Nephron progenitor cell (in vitro differentiated cells): ENCODE measurements around the gene RRAS2.
"Not testable (repeated sequence)": the region's sequence is repeated elsewhere in the genome, so short reads cannot be mapped to it uniquely, and the experiment has no call there.

Source experiments
- DNase-seq: peaks from one replicate; pipeline ENCODE4 v3.0.0; 2021
- H3K27ac Mint-ChIP-seq: 2 replicates; pipeline ENCODE4 v1.8.0; 2021; ENCODE audit warnings: mild to moderate bottlenecking, moderate library complexity, mixed read lengths
- H3K27me3 Mint-ChIP-seq: 2 replicates; pipeline ENCODE4 v1.8.0; 2021; ENCODE audit warnings: mild to moderate bottlenecking, low read depth, mixed read lengths; ENCODE audit not compliant: poor library complexity
- H3K36me3 Mint-ChIP-seq: 2 replicates; pipeline ENCODE4 v1.8.0; 2021; ENCODE audit warnings: low read depth, mixed read lengths
- H3K4me1 Mint-ChIP-seq: 2 replicates; pipeline ENCODE4 v1.8.0; 2021; ENCODE audit warnings: mixed read lengths
- H3K4me3 Mint-ChIP-seq: 2 replicates; pipeline ENCODE4 v1.8.0; 2021; ENCODE audit warnings: mild to moderate bottlenecking, moderate library complexity, mixed read lengths
- H3K9me3 Mint-ChIP-seq: 2 replicates; pipeline ENCODE4 v1.8.0; 2021; ENCODE audit warnings: mild to moderate bottlenecking, moderate library complexity, mixed read lengths
- CTCF ChIP-seq: fragments of 200-600 bp; sonication (generic); IDR thresholded peaks from 2 replicates; pipeline ENCODE4 v1.5.0; 2021; ENCODE audit warnings: antibody characterized with exemption

Gene RRAS2

GRCh38 chr11:14358729-14359439 lies at the start of gene RRAS2:
Gene RRAS2 (minus strand): TSS chr11:14359183. CDS start chr11:14358870, 313 bp downstream.
- H3K36me3 Mint-ChIP-seq: peaks cover 5% of the 10 kb centered on the region

GRCh38 chr11:14408612-14409011 lies 49.6 kb upstream of the RRAS2 start:
- Mint-ChIP-seq H3K4me3 (no peak overlapping the region), H3K27me3 (peaks cover 24% of the 10 kb centered on the region), H3K36me3 (no peaks in the 10 kb centered on the region), H3K9me3 (no peaks in the 10 kb centered on the region), H3K4me1 (peaks cover 11% of the 10 kb centered on the region), H3K27ac (no peak overlapping the region)
- DNase-seq: no peak
- no peak for TF ChIP-seq CTCF

More at GRCh38 chr11:14358729-14359439, at the start of gene RRAS2:
- H3K9me3 Mint-ChIP-seq: no peaks in the 10 kb centered on the region
- H3K4me3 Mint-ChIP-seq: peak within 1 kb of the TSS; percentile 97
- H3K27ac Mint-ChIP-seq: peak within 1 kb of the TSS; percentile 94
- H3K27me3 Mint-ChIP-seq: peaks cover 3% of the 10 kb centered on the region
- peak; percentile 83 for DNase-seq
- H3K4me1 Mint-ChIP-seq: peaks cover 33% of the 10 kb centered on the region
- no peak for TF ChIP-seq CTCF

GRCh38 chr11:14406116-14406515 lies 47.1 kb upstream of the RRAS2 start:
- H3K27ac Mint-ChIP-seq, H3K4me3 Mint-ChIP-seq, H3K36me3 Mint-ChIP-seq, H3K9me3 Mint-ChIP-seq, DNase-seq, H3K4me1 Mint-ChIP-seq: not testable (repeated sequence)
- H3K27me3 Mint-ChIP-seq: peaks cover 33% of the 10 kb centered on the region

GRCh38 chr11:14403528-14403927 lies 44.5 kb upstream of the RRAS2 start:
- H3K9me3 Mint-ChIP-seq, H3K36me3 Mint-ChIP-seq, DNase-seq, H3K4me3 Mint-ChIP-seq, H3K4me1 Mint-ChIP-seq, H3K27ac Mint-ChIP-seq: not testable (repeated sequence)
- H3K27me3 Mint-ChIP-seq: peaks cover 28% of the 10 kb centered on the region

GRCh38 chr11:14399087-14399486 lies 40.1 kb upstream of the RRAS2 start:
- peaks cover 26% of the 10 kb centered on the region for H3K27me3 Mint-ChIP-seq
- no peak overlapping the region for H3K4me3 Mint-ChIP-seq
- H3K36me3 Mint-ChIP-seq: no peaks in the 10 kb centered on the region
- DNase-seq: no peak
- H3K9me3 Mint-ChIP-seq: no peaks in the 10 kb centered on the region
- no peak overlapping the region for H3K27ac Mint-ChIP-seq
- no peak for TF ChIP-seq CTCF
- no peaks in the 10 kb centered on the region for H3K4me1 Mint-ChIP-seq

- H3K9me3 Mint-ChIP-seq: no peaks in the 10 kb centered on the region
- no peak overlapping the region for H3K4me3 Mint-ChIP-seq
- TF ChIP-seq CTCF: no peak
- no peaks in the 10 kb centered on the region for H3K4me1 Mint-ChIP-seq
- H3K27ac Mint-ChIP-seq: no peak overlapping the region
- DNase-seq: no peak
- peaks cover 26% of the 10 kb centered on the region for H3K27me3 Mint-ChIP-seq
- no peaks in the 10 kb centered on the region for H3K36me3 Mint-ChIP-seq
These were observed 37.3 kb upstream of the RRAS2 start for GRCh38 chr11:14396273-14396672.

- H3K4me3 Mint-ChIP-seq: no peak overlapping the region
- DNase-seq: no peak
- H3K4me1 Mint-ChIP-seq: no peaks in the 10 kb centered on the region
- H3K27me3 Mint-ChIP-seq: peaks cover 19% of the 10 kb centered on the region
- H3K36me3 Mint-ChIP-seq: no peaks in the 10 kb centered on the region
- TF ChIP-seq CTCF: no peak
- no peaks in the 10 kb centered on the region for H3K9me3 Mint-ChIP-seq
- no peak overlapping the region for H3K27ac Mint-ChIP-seq
These were observed 34.9 kb upstream of the RRAS2 start for GRCh38 chr11:14393889-14394288.
